ENCODE data around the gene OR52J3.

OR52J3 gene

DNA sequence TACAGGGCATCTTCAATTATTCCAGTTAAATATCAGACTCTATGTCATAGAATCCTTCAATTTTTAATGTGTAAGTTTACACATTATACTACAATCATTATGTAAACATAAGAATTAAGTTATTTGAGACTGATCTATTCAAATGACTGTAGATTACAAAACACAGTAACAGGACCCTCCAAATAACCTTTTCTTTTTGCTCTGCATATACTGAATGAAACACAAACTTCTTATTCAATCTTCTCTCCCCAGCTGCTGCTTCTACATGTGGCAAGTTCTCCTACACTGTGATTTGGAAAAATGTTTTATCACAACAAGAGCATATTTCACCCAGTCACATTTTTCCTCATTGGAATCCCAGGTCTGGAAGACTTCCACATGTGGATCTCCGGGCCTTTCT is at the start of gene OR52J3:
TSS of gene OR52J3 (plus strand) at position 301 of the 400 bp plus-strand sequence. CDS start at position 301, 0 bp downstream.
- in situ Hi-C loops (cut with MboI; ENCODE audit: low sequenced_read_pairs, unreplicated experiment) = no loop called here
- TF ChIP-seq, protein P1, sequence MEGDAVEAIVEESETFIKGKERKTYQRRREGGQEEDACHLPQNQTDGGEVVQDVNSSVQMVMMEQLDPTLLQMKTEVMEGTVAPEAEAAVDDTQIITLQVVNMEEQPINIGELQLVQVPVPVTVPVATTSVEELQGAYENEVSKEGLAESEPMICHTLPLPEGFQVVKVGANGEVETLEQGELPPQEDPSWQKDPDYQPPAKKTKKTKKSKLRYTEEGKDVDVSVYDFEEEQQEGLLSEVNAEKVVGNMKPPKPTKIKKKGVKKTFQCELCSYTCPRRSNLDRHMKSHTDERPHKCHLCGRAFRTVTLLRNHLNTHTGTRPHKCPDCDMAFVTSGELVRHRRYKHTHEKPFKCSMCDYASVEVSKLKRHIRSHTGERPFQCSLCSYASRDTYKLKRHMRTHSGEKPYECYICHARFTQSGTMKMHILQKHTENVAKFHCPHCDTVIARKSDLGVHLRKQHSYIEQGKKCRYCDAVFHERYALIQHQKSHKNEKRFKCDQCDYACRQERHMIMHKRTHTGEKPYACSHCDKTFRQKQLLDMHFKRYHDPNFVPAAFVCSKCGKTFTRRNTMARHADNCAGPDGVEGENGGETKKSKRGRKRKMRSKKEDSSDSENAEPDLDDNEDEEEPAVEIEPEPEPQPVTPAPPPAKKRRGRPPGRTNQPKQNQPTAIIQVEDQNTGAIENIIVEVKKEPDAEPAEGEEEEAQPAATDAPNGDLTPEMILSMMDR (IDR thresholded peaks at IDR 0.05; ENCODE audit: borderline replicate concordance, control extremely low read depth, extremely low read depth, insufficient read depth, missing control alignments) = no peak
- DNase-seq (ENCODE audit: low spot score) = no peak

DNA sequence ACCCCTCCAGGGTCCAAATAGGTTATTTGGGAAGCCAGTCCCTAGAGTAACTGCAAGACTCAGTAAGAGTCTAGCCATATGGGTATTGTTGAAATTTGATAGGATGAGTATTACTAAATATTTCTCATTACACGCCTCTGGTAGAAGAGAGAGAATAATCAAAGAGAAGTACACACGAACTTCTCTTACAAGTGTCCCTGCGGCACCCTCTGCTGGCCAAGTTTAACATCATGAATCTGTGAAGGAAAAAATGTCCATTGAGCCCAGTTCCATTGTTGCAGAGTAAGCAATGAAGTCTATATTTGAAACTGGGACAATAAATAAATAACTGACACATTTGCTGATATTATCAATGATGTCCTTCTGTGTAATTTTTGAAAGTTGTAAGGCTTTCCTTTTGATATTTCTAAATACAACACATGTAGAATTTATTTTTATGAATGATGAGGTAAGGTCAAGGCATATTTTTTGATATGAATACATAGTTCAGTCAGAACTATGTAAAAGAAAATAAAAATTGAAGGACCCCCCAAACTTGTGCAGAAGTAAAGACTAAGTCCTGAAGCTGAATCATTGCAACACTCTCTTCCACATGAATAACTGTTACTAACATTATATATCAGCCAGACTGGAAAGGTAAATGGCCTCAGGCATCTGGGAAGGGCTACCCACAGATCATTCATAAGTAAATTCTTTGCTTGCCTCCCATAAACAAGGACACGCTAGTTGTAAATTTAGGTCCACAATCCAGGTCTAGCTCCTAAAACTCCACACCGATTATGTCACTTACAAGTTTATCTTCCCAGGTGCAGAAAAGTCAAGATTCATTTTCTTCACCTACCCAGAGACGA is 41.7 kb upstream of the OR52J3 start:
- TF ChIP-seq, protein P1 (IDR thresholded peaks at IDR 0.05; ENCODE audit: borderline replicate concordance, control extremely low read depth, extremely low read depth, insufficient read depth, missing control alignments) = peak; percentile 61
- in situ Hi-C loops (cut with MboI; ENCODE audit: low sequenced_read_pairs, unreplicated experiment) = loop anchor here (10.0 kb wide), 1 partner anchor 360 kb away; the partner anchor contains the start of gene OR51E1
- peak; percentile 16 for DNase-seq (ENCODE audit: low spot score)

DNA sequence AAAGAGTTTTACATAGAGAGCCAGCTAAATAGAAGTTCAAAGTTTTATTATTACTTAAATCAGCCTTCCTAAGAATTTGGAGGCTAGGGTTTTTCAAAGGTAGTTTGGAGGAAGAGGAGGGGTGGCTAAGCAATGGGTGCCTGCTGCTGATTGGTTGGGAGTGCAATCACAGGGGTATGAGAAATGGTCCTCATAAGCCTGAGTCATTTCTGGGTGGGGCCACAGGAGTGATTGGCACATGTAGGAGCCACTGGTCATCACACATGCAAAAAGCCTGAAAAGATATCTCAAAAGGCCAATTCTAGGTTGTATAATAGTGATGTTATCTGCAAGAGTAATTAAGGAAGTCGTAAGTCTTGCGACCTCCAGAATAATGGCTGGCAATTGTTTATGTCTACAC is 38.8 kb upstream of the OR52J3 start:
- TF ChIP-seq, protein P1 (IDR thresholded peaks at IDR 0.05; ENCODE audit: borderline replicate concordance, control extremely low read depth, extremely low read depth, insufficient read depth, missing control alignments) = no peak
- in situ Hi-C loops (cut with MboI; ENCODE audit: low sequenced_read_pairs, unreplicated experiment) = loop anchor here (10.0 kb wide), 1 partner anchor 363 kb away; the partner anchor contains the start of gene OR51E1
- DNase-seq (ENCODE audit: low spot score) = no peak

DNA sequence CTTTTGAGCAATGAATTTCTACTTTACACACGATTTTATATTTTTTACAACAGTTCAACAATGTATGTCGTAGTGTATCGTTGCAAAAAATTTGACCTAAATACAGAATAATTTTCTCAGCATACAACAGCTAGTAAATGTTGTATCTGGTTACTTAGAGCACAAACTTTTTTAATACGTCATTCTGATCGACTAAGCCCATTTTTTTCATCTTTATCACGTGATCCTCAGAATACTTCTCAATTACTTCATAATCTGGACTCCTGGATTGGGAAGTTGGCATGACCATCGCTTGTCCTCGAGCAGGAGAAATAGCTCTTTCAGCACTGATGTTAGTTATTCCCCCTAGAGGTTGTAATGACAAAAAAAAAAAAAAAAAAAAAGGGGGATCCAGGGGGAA is 35.1 kb upstream of the OR52J3 start:
- DNase-seq (ENCODE audit: low spot score) = no peak
- in situ Hi-C loops (cut with MboI; ENCODE audit: low sequenced_read_pairs, unreplicated experiment) = no loop called here
- TF ChIP-seq, protein P1 (IDR thresholded peaks at IDR 0.05; ENCODE audit: borderline replicate concordance, control extremely low read depth, extremely low read depth, insufficient read depth, missing control alignments) = no peak

DNA sequence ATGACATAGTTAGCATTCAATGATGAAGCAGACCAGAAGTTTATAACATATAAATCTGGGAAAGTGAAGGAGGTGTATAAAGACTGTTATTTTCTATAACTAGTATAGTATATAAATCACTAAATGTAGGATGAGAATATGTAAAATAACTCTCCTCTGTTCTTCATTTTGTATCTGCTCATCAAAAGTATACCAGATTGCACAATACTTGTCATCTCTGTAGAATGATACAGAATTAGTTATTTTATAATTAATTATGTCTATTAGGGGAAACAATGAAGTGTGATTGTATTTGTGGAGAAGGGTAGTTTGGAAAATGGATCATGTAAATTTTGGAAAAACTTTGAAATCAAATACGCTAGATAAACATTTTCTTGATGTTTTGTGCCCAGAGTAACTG is 33.3 kb upstream of the OR52J3 start:
- no peak for DNase-seq (ENCODE audit: low spot score)
- in situ Hi-C loops (cut with MboI; ENCODE audit: low sequenced_read_pairs, unreplicated experiment) = no loop called here
- TF ChIP-seq, protein P1 (IDR thresholded peaks at IDR 0.05; ENCODE audit: borderline replicate concordance, control extremely low read depth, extremely low read depth, insufficient read depth, missing control alignments) = no peak

DNA sequence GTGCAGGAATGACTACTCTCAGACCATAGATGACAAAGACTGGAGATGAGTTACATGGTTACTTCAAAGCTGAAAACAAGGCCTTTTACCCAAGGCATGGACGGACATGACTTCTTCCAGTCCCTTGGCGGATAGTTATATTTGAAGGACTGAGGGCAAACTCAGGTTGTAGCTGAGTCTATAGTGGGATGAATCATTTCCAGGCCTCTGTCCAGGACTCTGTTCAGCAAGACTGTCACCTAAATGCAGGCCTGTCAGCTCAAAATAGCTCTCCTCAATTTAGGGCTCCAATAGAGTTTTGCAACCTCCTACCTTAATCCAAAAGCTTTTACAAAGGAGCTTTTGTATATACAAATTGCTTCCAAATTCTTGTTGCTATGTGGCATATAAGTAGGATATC is 24.3 kb upstream of the OR52J3 start:
- TF ChIP-seq, protein P1 (IDR thresholded peaks at IDR 0.05; ENCODE audit: borderline replicate concordance, control extremely low read depth, extremely low read depth, insufficient read depth, missing control alignments) = no peak
- in situ Hi-C loops (cut with MboI; ENCODE audit: low sequenced_read_pairs, unreplicated experiment) = no loop called here
- no peak for DNase-seq (ENCODE audit: low spot score)
